H1 (cell line): ENCODE data around the gene ARFGEF3. TPM values are rescaled to one million over a fixed set of nuclear protein-coding genes. Genes with fewer than 3 reads are reported as not detected.

Source experiments
- CTCF ChIA-PET: fragments of 300-600 bp; sonication (Branson Sonifier 250); formaldehyde crosslinking; loops from one replicate; lab custom pipeline; 2021; ENCODE audit not compliant: partially characterized antibody; lab: Charles Lee
- POLR2A ChIA-PET: fragments of 300-600 bp; sonication (Branson Sonifier 250); formaldehyde crosslinking; loops from one replicate; lab custom pipeline; 2021; ENCODE audit warnings: inconsistent platforms; ENCODE audit not compliant: partially characterized antibody; lab: Charles Lee
- DNase-seq, 2 experiments: peaks; one replicate each; pipeline versions ENCODE4 v3.0.0 to v3.0.0-alpha.2; 2010 to 2022; ENCODE audit warnings: low spot score in 2 of 2, low read depth in 1 of 2, mixed read lengths in 1 of 2
- FAIRE-seq: peaks from 2 replicates; lab custom pipeline; 2011; peaks lifted over from hg19 to GRCh38; lab: Jason Lieb, UNC
- H2AFZ ChIP-seq: 2 replicates; pipeline ENCODE4 v1.8.1; 2012; ENCODE audit warnings: low read length, inconsistent platforms
- H2AK5ac ChIP-seq: 2 replicates; pipeline ENCODE4 v1.6.1; 2013; ENCODE audit warnings: low read depth, low read length
- H2BK120ac ChIP-seq: replicated peaks from 2 replicates; pipeline ENCODE3; 2013; ENCODE audit warnings: low read depth, low read length, inconsistent platforms
- H2BK12ac ChIP-seq: 2 replicates; pipeline ENCODE4 v1.6.1; 2013; ENCODE audit warnings: low read depth, low read length
- H2BK15ac ChIP-seq: 2 replicates; pipeline ENCODE4 v1.6.1; 2013; ENCODE audit warnings: low read length
- H2BK20ac ChIP-seq: 2 replicates; pipeline ENCODE4 v1.6.1; 2013; ENCODE audit warnings: low read length
- H2BK5ac ChIP-seq: 2 replicates; pipeline ENCODE4 v1.6.1; 2013; ENCODE audit warnings: low read depth, low read length
- H3K14ac ChIP-seq: 2 replicates; pipeline ENCODE4 v1.6.1; 2013; ENCODE audit warnings: inconsistent platforms; ENCODE audit not compliant: insufficient read length
- H3K18ac ChIP-seq: 2 replicates; pipeline ENCODE4 v1.6.1; 2013; ENCODE audit warnings: low read length; ENCODE audit errors: extremely low read depth
- H3K23ac ChIP-seq: 2 replicates; pipeline ENCODE4 v1.6.1; 2013; ENCODE audit warnings: inconsistent platforms; ENCODE audit not compliant: insufficient read length
- H3K23me2 ChIP-seq: 2 replicates; pipeline ENCODE4 v1.6.1; 2013; ENCODE audit warnings: low read depth, low read length
- H3K27ac ChIP-seq: 2 replicates; pipeline ENCODE4 v1.6.1; 2011; ENCODE audit warnings: low read depth, low read length, inconsistent platforms
- H3K27me3 ChIP-seq, 4 experiments: replicated peaks in 1 of 4; 1 replicate in 1 of 4; 2 replicates in 3 of 4; pipeline versions ENCODE4 v1.6.1 to v1.8.1; 2011 to 2013; ENCODE audit warnings: low read length in 3 of 4, mild to moderate bottlenecking in 3 of 4, inconsistent platforms in 2 of 4, mixed read lengths in 2 of 4, moderate library complexity in 1 of 4; ENCODE audit not compliant: control insufficient read depth in 3 of 4, insufficient read depth in 3 of 4; ENCODE audit errors: extremely low read depth in 1 of 4
- H3K36me3 ChIP-seq, 4 experiments: 2 replicates each; pipeline versions ENCODE4 v1.6.1 to v1.8.1; 2011 to 2013; ENCODE audit warnings: mild to moderate bottlenecking in 4 of 4, low read length in 3 of 4, moderate library complexity in 2 of 4, control low read depth in 1 of 4, inconsistent platforms in 1 of 4; ENCODE audit not compliant: insufficient read depth in 4 of 4, control insufficient read depth in 2 of 4
- H3K4ac ChIP-seq: replicated peaks from 2 replicates; pipeline ENCODE3; 2013; ENCODE audit warnings: low read length, low read depth, mixed read lengths, inconsistent platforms; ENCODE audit not compliant: insufficient read length
- H3K4me1 ChIP-seq, 4 experiments: replicated peaks in 1 of 4; 1 replicate in 1 of 4; 2 replicates in 3 of 4; pipeline versions ENCODE4 v1.6.1 to v1.8.1; 2011 to 2013; ENCODE audit warnings: low read length in 3 of 4, inconsistent platforms in 2 of 4, mixed read lengths in 1 of 4; ENCODE audit not compliant: insufficient read depth in 4 of 4, control insufficient read depth in 3 of 4
- H3K4me2 ChIP-seq, 2 experiments: 2 replicates each; pipeline versions ENCODE4 v1.6.1 to v1.8.1; 2011 to 2013; ENCODE audit warnings: low read depth in 2 of 2, low read length in 2 of 2, control low read depth in 1 of 2, inconsistent platforms in 1 of 2, mild to moderate bottlenecking in 1 of 2; ENCODE audit not compliant: insufficient read depth in 1 of 2
- H3K4me3 ChIP-seq, 4 experiments: fragments of 200-600, 300-600 bp in 1 of 4; sonication (generic), shearing (Covaris generic), sonication (Bioruptor Twin) in 1 of 4; 2 replicates each; pipeline versions ENCODE4 v1.5.1 to v1.8.1; 2011 to 2016; ENCODE audit warnings: low read length in 4 of 4, low read depth in 3 of 4, control low read depth in 2 of 4, inconsistent platforms in 2 of 4, mild to moderate bottlenecking in 2 of 4, mixed read lengths in 1 of 4, moderate library complexity in 1 of 4; ENCODE audit not compliant: insufficient read depth in 2 of 4; ENCODE audit errors: extremely low read depth in 1 of 4
- H3K56ac ChIP-seq: replicated peaks from 2 replicates; pipeline ENCODE3; 2013; ENCODE audit warnings: low read depth, mild to moderate bottlenecking, mixed read lengths, low read length, inconsistent platforms; ENCODE audit not compliant: insufficient read length
- H3K79me1 ChIP-seq: 2 replicates; pipeline ENCODE4 v1.6.1; 2013; ENCODE audit warnings: low read depth, low read length, control low read depth
- H3K79me2 ChIP-seq, 2 experiments: 2 replicates each; pipeline versions ENCODE4 v1.6.1 to v1.8.1; 2012 to 2013; ENCODE audit warnings: low read length in 2 of 2, mild to moderate bottlenecking in 2 of 2, inconsistent platforms in 1 of 2; ENCODE audit not compliant: insufficient read depth in 2 of 2, control insufficient read depth in 1 of 2
- H3K9ac ChIP-seq, 4 experiments: replicated peaks in 1 of 4; 1 replicate in 1 of 4; 2 replicates in 3 of 4; pipeline versions ENCODE4 v1.6.1 to v1.8.1; 2011 to 2013; ENCODE audit warnings: low read depth in 3 of 4, low read length in 3 of 4, control low read depth in 2 of 4, mild to moderate bottlenecking in 2 of 4, moderate library complexity in 2 of 4, inconsistent platforms in 1 of 4; ENCODE audit errors: extremely low read depth in 1 of 4
- H3K9me3 ChIP-seq, 2 experiments: 2 replicates each; pipeline versions ENCODE4 v1.6.1 to v1.8.1; 2012 to 2013; ENCODE audit warnings: mild to moderate bottlenecking in 2 of 2, moderate library complexity in 2 of 2, control low read depth in 1 of 2, inconsistent platforms in 1 of 2, low read depth in 1 of 2, low read length in 1 of 2, mixed read lengths in 1 of 2; ENCODE audit not compliant: insufficient read depth in 2 of 2
- H4K20me1 ChIP-seq, 2 experiments: replicated peaks in 1 of 2; 2 replicates each; pipeline versions ENCODE3 to v1.8.1; 2011 to 2013; ENCODE audit warnings: inconsistent platforms in 2 of 2, low read length in 2 of 2, mild to moderate bottlenecking in 1 of 2; ENCODE audit not compliant: insufficient read depth in 2 of 2, control insufficient read depth in 1 of 2
- H4K5ac ChIP-seq: 2 replicates; pipeline ENCODE4 v1.6.1; 2013; ENCODE audit warnings: low read length, low read depth, mixed read lengths, inconsistent platforms; ENCODE audit not compliant: insufficient read length
- H4K8ac ChIP-seq: 2 replicates; pipeline ENCODE4 v1.8.0; 2013; ENCODE audit warnings: mild to moderate bottlenecking, moderate library complexity, low read length, inconsistent platforms; ENCODE audit not compliant: insufficient read depth; ENCODE audit errors: extremely low read depth
- H4K91ac ChIP-seq: replicated peaks from 2 replicates; pipeline ENCODE3; 2013; ENCODE audit warnings: low read length, mixed read lengths, inconsistent platforms; ENCODE audit not compliant: insufficient read length
- SIRT6 ChIP-seq: IDR thresholded peaks from one replicate; pipeline ENCODE4 v1.7.1; 2012; ENCODE audit warnings: low read length, inconsistent platforms
- polyA plus RNA-seq, 7 experiments: library from polyadenylated mRNA; depleted of rRNA in 3 of 7; stranded (reverse) in 5 of 7; unstranded in 2 of 7; fragments of >200 nt in 5 of 7; fragments of 200-250 nt in 2 of 7; gene quantifications; 1 replicate in 5 of 7; 2 replicates in 1 of 7; 4 replicates in 1 of 7; pipeline versions ENCODE4 v1.2.1 to v1.2.3, GENCODE V29; 2011 to 2013; ENCODE audit warnings: missing spikeins in 2 of 7, mixed read lengths in 2 of 7
- total RNA-seq: library from RNA; stranded (reverse); fragmentation: NEBNext Ultra II Directional; extraction: Animal tissue kit (Norgen Biotek cat#: 25700); gene quantifications from 2 replicates; pipeline ENCODE4 v1.2.1, GENCODE V29; 2021

The ARFGEF3 gene
- total and polyA plus RNA-seq, 2 of the 8 experiments (the other 6 are each of a cell fraction or from before 2014, with no cell fraction given): 5.8 to 23.2 TPM

- H4K91ac ChIP-seq: no peak overlapping the region
- TF ChIP-seq SIRT6: no peak
- peaks cover 0 to 3% (median 1%) of the 10 kb centered on the region in 4 experiments; a peak in 2 of 7 replicates for H3K4me1 ChIP-seq
- no peak overlapping the region for H2AK5ac ChIP-seq
- CTCF ChIA-PET: interaction anchor here (0.6 to 1.1 kb wide), 2 partner anchors 17 to 395 kb away, joined by 3 read pairs; no protein-coding TSS in a partner anchor
- no peak overlapping the region for H4K5ac ChIP-seq
- no peaks in the 10 kb centered on the region for H3K36me3 ChIP-seq
- H3K27me3 ChIP-seq: no peaks in the 10 kb centered on the region
- H2BK120ac ChIP-seq: no peak overlapping the region
- H2AFZ ChIP-seq: no peak overlapping the region
- H3K4ac ChIP-seq: no peak overlapping the region
- H2BK12ac ChIP-seq: no peak overlapping the region
- H4K8ac ChIP-seq: no peak overlapping the region
- H3K23ac ChIP-seq: no peak overlapping the region
- no peak overlapping the region for H2BK20ac ChIP-seq
- H3K4me3 ChIP-seq: no peak overlapping the region
- H3K4me2 ChIP-seq: no peak overlapping the region
- H3K18ac ChIP-seq: no peak overlapping the region
- FAIRE-seq (no peak), DNase-seq (no peak)
- no peaks in the 10 kb centered on the region for H3K9me3 ChIP-seq
- no peak overlapping the region for H2BK15ac ChIP-seq
- H3K9ac ChIP-seq: no peak overlapping the region
- no peak overlapping the region for H2BK5ac ChIP-seq
- no peaks in the 10 kb centered on the region for H3K79me1 ChIP-seq
- H3K23me2 ChIP-seq: no peaks in the 10 kb centered on the region
- POLR2A ChIA-PET: interaction anchor here (0.6 kb wide), 1 partner anchor 12 kb away, joined by 3 read pairs; no protein-coding TSS in a partner anchor
- no peak overlapping the region for H3K27ac ChIP-seq
- no peak overlapping the region for H3K56ac ChIP-seq
- no peaks in the 10 kb centered on the region for H4K20me1 ChIP-seq
- H3K79me2 ChIP-seq: no peaks in the 10 kb centered on the region
- H3K14ac ChIP-seq: no peak overlapping the region
Measured at GRCh38 chr6:138372711-138373463, 211.1 kb downstream of the ARFGEF3 start.
